MM.1S (cell line): ENCODE data around the gene TMEM72.

ENCODE experiments used
- DNase-seq: peaks from one replicate; pipeline ENCODE4 v3.0.0-alpha.2; 2015
- H2AFZ ChIP-seq: fragments of 300-600 bp; sonication (generic); 2 replicates; pipeline ENCODE4 v1.6.0; 2016; ENCODE audit warnings: antibody characterized with exemption, low read length
- H3F3A ChIP-seq: fragments of 300-600 bp; sonication (generic); 2 replicates; pipeline ENCODE4 v1.6.1; 2016; ENCODE audit warnings: mild to moderate bottlenecking, antibody characterized with exemption, low read length, moderate library complexity, mixed read lengths; ENCODE audit not compliant: insufficient read depth
- H3K27ac ChIP-seq: fragments of 300-600 bp; sonication (generic); 2 replicates; pipeline ENCODE4 v1.5.1; 2016; ENCODE audit warnings: mild to moderate bottlenecking, low read length
- H3K27me3 ChIP-seq: fragments of 300-600 bp; sonication (generic); replicated peaks from 2 replicates; pipeline ENCODE4 v1.6.0; 2016; ENCODE audit warnings: low read length; ENCODE audit not compliant: insufficient read depth
- H3K36me3 ChIP-seq: fragments of 300-600 bp; sonication (generic); replicated peaks from 2 replicates; pipeline ENCODE4 v1.6.1; 2016; ENCODE audit warnings: mild to moderate bottlenecking, low read length, mixed read lengths; ENCODE audit not compliant: insufficient read depth
- H3K4me1 ChIP-seq: fragments of 300-600 bp; sonication (generic); 2 replicates; pipeline ENCODE4 v1.6.1; 2016; ENCODE audit warnings: low read length, mixed read lengths
- H3K4me2 ChIP-seq: fragments of 300-600 bp; sonication (generic); 2 replicates; pipeline ENCODE4 v1.6.0; 2016; ENCODE audit warnings: low read depth, low read length
- H3K4me3 ChIP-seq: fragments of 300-600 bp; sonication (generic); 2 replicates; pipeline ENCODE4 v1.5.1; 2016; ENCODE audit warnings: low read length, mixed read lengths
- H3K79me2 ChIP-seq: fragments of 300-600 bp; sonication (generic); 2 replicates; pipeline ENCODE4 v1.6.1; 2016; ENCODE audit warnings: mixed run types, low read length, mixed read lengths
- H3K9ac ChIP-seq: fragments of 300-600 bp; sonication (generic); 2 replicates; pipeline ENCODE4 v1.6.1; 2016; ENCODE audit warnings: low read length, mixed read lengths
- H3K9me2 ChIP-seq: fragments of 300-600 bp; sonication (generic); replicated peaks from 2 replicates; pipeline ENCODE4 v1.6.1; 2016; ENCODE audit warnings: mild to moderate bottlenecking, low read length, mixed read lengths; ENCODE audit not compliant: insufficient read depth
- H3K9me3 ChIP-seq: fragments of 300-600 bp; sonication (generic); replicated peaks from 2 replicates; pipeline ENCODE4 v1.6.1; 2016; ENCODE audit warnings: mild to moderate bottlenecking, low read length, mixed read lengths; ENCODE audit not compliant: insufficient read depth
- H4K20me1 ChIP-seq: fragments of 300-600 bp; sonication (generic); 2 replicates; pipeline ENCODE4 v1.6.1; 2016; ENCODE audit warnings: mild to moderate bottlenecking, low read length, moderate library complexity, mixed read lengths; ENCODE audit not compliant: insufficient read depth
- CTCF ChIP-seq: fragments of 300-600 bp; sonication (generic); IDR thresholded peaks from 2 replicates; pipeline ENCODE4 v1.5.1; 2016; ENCODE audit warnings: antibody characterized with exemption, low read length, mixed read lengths
- EZH2 ChIP-seq: fragments of 300-600 bp; sonication (generic); optimal IDR thresholded peaks from 2 replicates; pipeline ENCODE3; 2017; ENCODE audit warnings: low read depth, mild to moderate bottlenecking, antibody characterized with exemption, low read length, mixed read lengths
- EZH2phosphoT487 ChIP-seq: fragments of 300-600 bp; sonication (generic); IDR thresholded peaks from 2 replicates; pipeline ENCODE4 v1.6.1; 2018; ENCODE audit warnings: antibody characterized with exemption, low read length

TMEM72 gene

DNA sequence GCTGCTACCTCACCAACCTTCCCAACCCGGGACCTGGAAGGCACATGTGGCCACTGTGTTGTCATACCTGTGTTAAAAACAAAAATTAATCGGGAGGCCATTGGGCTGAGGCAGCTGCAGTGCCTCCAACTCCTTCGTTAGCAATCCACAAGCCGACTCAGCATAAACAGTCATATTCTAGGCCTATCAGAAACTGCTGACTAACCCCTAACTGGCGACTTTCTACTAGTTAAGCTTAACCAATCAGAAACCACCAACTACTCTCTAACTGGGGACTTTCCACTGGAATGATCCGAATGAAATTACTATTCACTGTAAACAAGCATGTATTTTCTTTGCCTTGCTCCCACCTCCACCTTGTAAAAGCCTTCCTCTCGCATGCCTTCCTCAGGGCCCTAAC is 14.1 kb upstream of the TMEM72 start:
- Histone ChIP-seq H3F3A (peaks cover 26% of the 10 kb centered on the region), H3K9ac (peak overlapping the region; percentile 84), H3K9me3 (no peaks in the 10 kb centered on the region), H4K20me1 (no peaks in the 10 kb centered on the region), H3K36me3 (no peaks in the 10 kb centered on the region), H3K27ac (peak overlapping the region; percentile 93), H3K79me2 (no peaks in the 10 kb centered on the region), H3K4me3 (peak overlapping the region; percentile 7; the same call in 1 of the 2 replicates), H3K4me2 (peak overlapping the region; percentile 37), H2AFZ (no peak overlapping the region), H3K4me1 (peaks cover 64% of the 10 kb centered on the region), H3K27me3 (no peaks in the 10 kb centered on the region), H3K9me2 (no peaks in the 10 kb centered on the region)
- no peak for TF ChIP-seq CTCF
- no peak for TF ChIP-seq EZH2phosphoT487
- no peak for TF ChIP-seq EZH2
- DNase-seq = peak; percentile 98

DNA sequence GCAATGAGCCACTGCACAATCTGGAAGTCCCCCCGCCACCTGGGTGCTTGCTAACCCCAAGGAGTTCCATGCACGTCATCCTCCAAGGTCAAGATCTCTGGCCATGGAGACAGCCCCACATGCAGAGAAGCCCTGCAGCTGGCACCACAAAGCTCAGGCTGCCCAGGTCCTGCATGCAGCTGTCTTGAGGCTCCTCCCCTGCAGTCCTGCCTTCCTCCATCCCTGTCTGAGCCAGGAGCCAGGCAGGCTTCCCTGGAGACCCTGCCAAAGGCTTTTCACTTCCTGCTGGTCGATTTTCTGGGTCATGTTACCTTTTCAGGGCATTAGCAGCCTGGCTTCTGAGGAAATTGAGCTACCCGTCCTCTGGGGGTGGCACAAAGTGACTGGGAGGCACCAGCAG is 12.5 kb upstream of the TMEM72 start:
- peak overlapping the region; percentile 28; the same call in 1 of the 2 replicates for H3K4me2 ChIP-seq
- H3K9ac ChIP-seq = peak overlapping the region; percentile 37; the same call in 1 of the 2 replicates

GRCh38 chr10:44899450-44900080 is 11.6 kb upstream of the TMEM72 start:
- H4K20me1 ChIP-seq = no peaks in the 10 kb centered on the region
- no peaks in the 10 kb centered on the region for H3K9me3 ChIP-seq
- H3K9ac ChIP-seq = peak overlapping the region; percentile 37; the same call in 1 of the 2 replicates
- no peak overlapping the region for H3K4me3 ChIP-seq
- H3K27ac ChIP-seq = peak overlapping the region; percentile 93; the same call in 1 of the 2 replicates
- TF ChIP-seq EZH2phosphoT487 (no peak), EZH2 (no peak), CTCF (no peak)
- no peaks in the 10 kb centered on the region for H3K27me3 ChIP-seq
- peak overlapping the region; percentile 63; the same call in 1 of the 2 replicates for H2AFZ ChIP-seq
- no peaks in the 10 kb centered on the region for H3K36me3 ChIP-seq
- peaks cover 56% of the 10 kb centered on the region for H3K4me1 ChIP-seq
- no peaks in the 10 kb centered on the region for H3K79me2 ChIP-seq
- H3F3A ChIP-seq = peaks cover 26% of the 10 kb centered on the region
- DNase-seq = no peak
- no peak overlapping the region for H3K4me2 ChIP-seq
- H3K9me2 ChIP-seq = no peaks in the 10 kb centered on the region

More for the DNA sequence above, 12.5 kb upstream of the TMEM72 start:
- Histone ChIP-seq H3F3A (peaks cover 26% of the 10 kb centered on the region), H2AFZ (peak overlapping the region; percentile 63), H3K9me2 (no peaks in the 10 kb centered on the region), H3K36me3 (no peaks in the 10 kb centered on the region), H3K9me3 (no peaks in the 10 kb centered on the region), H3K4me3 (no peak overlapping the region), H3K27me3 (no peaks in the 10 kb centered on the region), H4K20me1 (no peaks in the 10 kb centered on the region), H3K4me1 (peaks cover 62% of the 10 kb centered on the region), H3K79me2 (no peaks in the 10 kb centered on the region), H3K27ac (peak overlapping the region; percentile 93)
- TF ChIP-seq EZH2 = no peak
- TF ChIP-seq EZH2phosphoT487 = no peak
- TF ChIP-seq CTCF = no peak
- peak; percentile 14 for DNase-seq
